Endothelial cell of umbilical vein (primary cell): ENCODE data around the gene PARD6G. TPM values are rescaled to one million over a fixed set of nuclear protein-coding genes. Genes with fewer than 3 reads are reported as not detected.

Source experiments
- BruUV-seq: library from RNA; stranded (reverse); fragments of 400-500 nt; replicated peaks from 2 replicates; lab custom pipeline; 2021; lab: Mats Ljungman, UMichigan
- CTCF ChIA-PET: fragments of 300-600, 350-600 bp; sonication (Branson Sonifier 250); formaldehyde crosslinking; loops from one replicate; lab custom pipeline; 2021; ENCODE audit warnings: antibody characterized with exemption, inconsistent platforms; lab: Charles Lee
- POLR2A ChIA-PET: fragments of 300-600, 350-600 bp; sonication (Branson Sonifier 250); formaldehyde crosslinking; loops from one replicate; lab custom pipeline; 2021; ENCODE audit warnings: antibody characterized with exemption, inconsistent platforms; lab: Charles Lee
- DNase-seq: peaks from one replicate; pipeline ENCODE4 v3.0.0-alpha.2; 2011; ENCODE audit warnings: low read depth, low spot score
- FAIRE-seq: peaks from 2 replicates; lab custom pipeline; 2011; peaks lifted over from hg19 to GRCh38; lab: Jason Lieb, UNC
- H2AFZ ChIP-seq: 2 replicates; pipeline ENCODE4 v1.6.0; 2012; ENCODE audit warnings: low read depth, low read length, control low read depth, inconsistent platforms
- H3K27ac ChIP-seq: 2 replicates; pipeline ENCODE4 v1.5.1; 2011; ENCODE audit warnings: low read depth, mild to moderate bottlenecking, control low read depth, low read length, moderate library complexity; ENCODE audit not compliant: insufficient read depth
- H3K27me3 ChIP-seq, 2 experiments: 2 replicates each; pipeline versions ENCODE4 v1.6.0 to v1.6.1; 2011; ENCODE audit warnings: low read length in 2 of 2, mixed read lengths in 1 of 2; ENCODE audit not compliant: control insufficient read depth in 2 of 2, insufficient read depth in 2 of 2
- H3K36me3 ChIP-seq, 2 experiments: 2 replicates in 1 of 2; 3 replicates in 1 of 2; pipeline ENCODE4 v1.5.1; 2011; ENCODE audit warnings: low read length in 2 of 2, mild to moderate bottlenecking in 1 of 2, moderate library complexity in 1 of 2; ENCODE audit not compliant: control insufficient read depth in 2 of 2, insufficient read depth in 2 of 2; ENCODE audit errors: extremely low read depth in 1 of 2
- H3K4me1 ChIP-seq: 3 replicates; pipeline ENCODE4 v1.5.1; 2011; ENCODE audit warnings: mild to moderate bottlenecking, low read length; ENCODE audit not compliant: control insufficient read depth, insufficient read depth; ENCODE audit errors: extremely low read depth
- H3K4me2 ChIP-seq: 2 replicates; pipeline ENCODE4 v1.6.1; 2011; ENCODE audit warnings: low read length, control low read depth, mixed read lengths; ENCODE audit not compliant: insufficient read depth
- H3K4me3 ChIP-seq, 3 experiments: fragments of 200-600 bp in 1 of 3; sonication (generic), shearing (Covaris generic) in 1 of 3; replicated peaks in 1 of 3; 2 replicates each; pipeline ENCODE4 v1.5.1; 2011 to 2016; ENCODE audit warnings: control low read depth in 3 of 3, low read length in 3 of 3, mild to moderate bottlenecking in 2 of 3, inconsistent platforms in 1 of 3, low read depth in 1 of 3, moderate library complexity in 1 of 3; ENCODE audit not compliant: insufficient read depth in 1 of 3
- H3K79me2 ChIP-seq: 2 replicates; pipeline ENCODE4 v1.6.0; 2012; ENCODE audit warnings: low read length, inconsistent platforms; ENCODE audit not compliant: control insufficient read depth, insufficient read depth
- H3K9ac ChIP-seq: replicated peaks from 2 replicates; pipeline ENCODE3; 2011; ENCODE audit warnings: low read length, control low read depth; ENCODE audit not compliant: insufficient read depth; ENCODE audit errors: extremely low read depth
- H3K9me1 ChIP-seq: replicated peaks from 3 replicates; pipeline ENCODE4 v1.6.0; 2011; ENCODE audit warnings: mild to moderate bottlenecking, low read length; ENCODE audit not compliant: control insufficient read depth, insufficient read depth; ENCODE audit errors: extremely low read depth
- H3K9me3 ChIP-seq: replicated peaks from 2 replicates; pipeline ENCODE4 v1.5.1; 2012; ENCODE audit warnings: low read length, inconsistent platforms; ENCODE audit not compliant: control insufficient read depth, insufficient read depth
- H4K20me1 ChIP-seq: replicated peaks from 2 replicates; pipeline ENCODE3; 2011; ENCODE audit warnings: mild to moderate bottlenecking, low read length; ENCODE audit not compliant: control insufficient read depth, insufficient read depth; ENCODE audit errors: extremely low read depth
- CTCF ChIP-seq, 2 donors: IDR thresholded peaks; 1 replicate in 1 of 2; 2 replicates in 1 of 2; pipeline ENCODE4 v1.5.1; 2011; ENCODE audit warnings: low read length in 2 of 2, mild to moderate bottlenecking in 2 of 2, moderate library complexity in 2 of 2, control low read depth in 1 of 2, inconsistent platforms in 1 of 2, low read depth in 1 of 2; ENCODE audit not compliant: insufficient read depth in 1 of 2; ENCODE audit errors: extremely low read depth in 1 of 2
- EZH2 ChIP-seq: IDR thresholded peaks from 2 replicates; pipeline ENCODE4 v1.6.1; 2012; ENCODE audit warnings: borderline replicate concordance, low read depth, mild to moderate bottlenecking, moderate library complexity, low read length, inconsistent platforms; ENCODE audit not compliant: severe bottlenecking
- FOS ChIP-seq: IDR thresholded peaks from 2 replicates; pipeline ENCODE4 v1.6.1; 2011; ENCODE audit warnings: mild to moderate bottlenecking, low read length, moderate library complexity, borderline replicate concordance; ENCODE audit not compliant: insufficient read depth
- GATA2 ChIP-seq: IDR thresholded peaks from 2 replicates; pipeline ENCODE4 v1.7.0; 2011; ENCODE audit warnings: low read depth, mild to moderate bottlenecking, moderate library complexity, mixed read lengths, low read length; ENCODE audit not compliant: insufficient read length, insufficient read depth
- JUN ChIP-seq: IDR thresholded peaks from 2 replicates; pipeline ENCODE4 v1.6.1; 2011; ENCODE audit warnings: borderline replicate concordance, low read depth; ENCODE audit not compliant: insufficient read length, insufficient read depth
- MAX ChIP-seq: IDR thresholded peaks from 2 replicates; pipeline ENCODE4 v1.6.1; 2011; ENCODE audit not compliant: insufficient read depth, insufficient read length
- MYC ChIP-seq: IDR thresholded peaks from one replicate; pipeline ENCODE4 v1.6.1; 2011; ENCODE audit warnings: mild to moderate bottlenecking, low read depth, low read length
- POLR2A ChIP-seq: IDR thresholded peaks from 2 replicates; pipeline ENCODE4 v1.6.1; 2012; ENCODE audit warnings: low read depth, mild to moderate bottlenecking, control low read depth, low read length
- POLR2AphosphoS5 ChIP-seq: IDR thresholded peaks from 2 replicates; pipeline ENCODE4 v1.6.1; 2012; ENCODE audit warnings: low read depth, mild to moderate bottlenecking, control low read depth, low read length, moderate library complexity; ENCODE audit not compliant: insufficient read depth
- dilution Hi-C: fragments of 300-500 bp; cut with MboI; formaldehyde crosslinking; loops from one replicate; pipeline ENCODE4 v1.15.0; 2019; ENCODE audit warnings: low sequenced_read_pairs; ENCODE audit not compliant: extremely low pct_ligation_motif_present
- intact Hi-C: fragments of 100-400 bp; cut with micrococcal nuclease; formaldehyde crosslinking; loops from one replicate; pipeline ENCODE4 v1.10.0; 2022
- polyA plus RNA-seq, 4 experiments: library from polyadenylated mRNA; depleted of rRNA in 3 of 4; stranded (reverse) in 3 of 4; unstranded in 1 of 4; fragments of >200 nt; gene quantifications; 2 replicates each; pipeline versions ENCODE4 v1.2.1 to v1.2.3, GENCODE V29; 2011 to 2012; ENCODE audit warnings: missing spikeins in 1 of 4
- total RNA-seq: library from RNA; stranded (reverse); gene quantifications from 2 replicates; pipeline ENCODE4 v1.2.3, GENCODE V29; 2021

PARD6G gene
- total and polyA plus RNA-seq, 2 donors (not counting 3 experiments of a cell fraction or from before 2014, with no cell fraction given): 1.2 to 1.8 TPM

GRCh38 chr18:80191264-80191663 is 56.0 kb downstream of the PARD6G start:
- CTCF ChIA-PET: interaction anchor here (1.2 kb wide), 1 partner anchor 31 kb away, joined by 4 read pairs; no protein-coding TSS in a partner anchor
- Histone ChIP-seq H3K27ac (no peak overlapping the region), H3K4me3 (no peak overlapping the region), H3K4me1 (no peaks in the 10 kb centered on the region), H3K9me3 (no peaks in the 10 kb centered on the region), H4K20me1 (no peaks in the 10 kb centered on the region), H3K36me3 (no peaks in the 10 kb centered on the region), H3K27me3 (no peaks in the 10 kb centered on the region), H2AFZ (no peak overlapping the region), H3K79me2 (no peaks in the 10 kb centered on the region), H3K9ac (no peak overlapping the region), H3K4me2 (no peak overlapping the region), H3K9me1 (no peaks in the 10 kb centered on the region)
- FAIRE-seq (no peak), DNase-seq (no peak)
- BruUV-seq: no TSS peak
- POLR2A ChIA-PET: no interaction called here
- intact Hi-C loops: no loop called here
- dilution Hi-C loops: no loop called here
- TF ChIP-seq JUN (no peak), FOS (no peak), POLR2A (no peak), MAX (no peak), EZH2 (no peak), CTCF (IDR thresholded peaks at IDR 0.05; ENCODE audit: extremely low read depth in 1 of 2, insufficient read depth in 1 of 2, low read depth in 1 of 2, low read length in 2 of 2) (no peak), GATA2 (no peak), MYC (no peak), POLR2AphosphoS5 (no peak)
